Measurements from ENCODE around the gene PIK3CD. TPM values are rescaled to one million over a fixed set of nuclear protein-coding genes. Genes with fewer than 3 reads are reported as not detected.

The PIK3CD gene
- polyA plus RNA-seq, 1 experiment = 9.0 TPM

- H3K27ac ChIP-seq (ENCODE audit: low read depth, low read length) = no peak overlapping the region
- DNase-seq (ENCODE audit: low read depth, low spot score) = no peak
- no peaks in the 10 kb centered on the region for H3K9me3 ChIP-seq (ENCODE audit: control insufficient read depth, insufficient read depth, low read length)
- POLR2A ChIA-PET = interaction anchor here (1.1 kb wide), 1 partner anchor 14 kb away, joined by 18 read pairs; no protein-coding TSS in a partner anchor
- H3K27me3 ChIP-seq (ENCODE audit: control insufficient read depth, insufficient read depth, low read length) = peaks cover 9% of the 10 kb centered on the region
- no peak for TF ChIP-seq CTCF (IDR thresholded peaks at IDR 0.05; ENCODE audit: low read depth, low read length)
- CTCF ChIA-PET = interaction anchor here (0.7 kb wide), 1 partner anchor 126 kb away, joined by 4 read pairs; no protein-coding TSS in a partner anchor
- H3K4me3 ChIP-seq (ENCODE audit: low read depth, low read length) = no peak overlapping the region
These were observed 6.7 kb downstream of the PIK3CD start for GRCh38 chr1:9658199-9658598.

GRCh38 chr1:9659328-9659727, 7.8 kb downstream of the PIK3CD start:
- Histone ChIP-seq H3K9me3 (ENCODE audit: control insufficient read depth, insufficient read depth, low read length) (no peaks in the 10 kb centered on the region), H3K4me3 (ENCODE audit: low read depth, low read length) (no peak overlapping the region), H3K27me3 (ENCODE audit: control insufficient read depth, insufficient read depth, low read length) (peaks cover 3% of the 10 kb centered on the region), H3K27ac (ENCODE audit: low read depth, low read length) (peak overlapping the region; percentile 11)
- ChIA-PET POLR2A (interaction anchor here (2.0 kb wide), 1 partner anchor 12 kb away, joined by 7 read pairs; no protein-coding TSS in a partner anchor), CTCF (no interaction called here)
- TF ChIP-seq CTCF (IDR thresholded peaks at IDR 0.05; ENCODE audit: low read depth, low read length) = no peak
- DNase-seq (ENCODE audit: low read depth, low spot score) = peak; percentile 69

- POLR2A ChIA-PET = no interaction called here
- Histone ChIP-seq H3K4me3 (ENCODE audit: low read depth, low read length) (no peak overlapping the region), H3K9me3 (ENCODE audit: control insufficient read depth, insufficient read depth, low read length) (no peaks in the 10 kb centered on the region), H3K27ac (ENCODE audit: low read depth, low read length) (no peak overlapping the region), H3K27me3 (ENCODE audit: control insufficient read depth, insufficient read depth, low read length) (peaks cover 3% of the 10 kb centered on the region)
- no peak for DNase-seq (ENCODE audit: low read depth, low spot score)
- CTCF ChIA-PET = no interaction called here
- TF ChIP-seq CTCF (IDR thresholded peaks at IDR 0.05; ENCODE audit: low read depth, low read length) = no peak
These were observed 11.7 kb downstream of the PIK3CD start for GRCh38 chr1:9663257-9663656.

GRCh38 chr1:9665193-9665592, 13.7 kb downstream of the PIK3CD start:
- Histone ChIP-seq H3K4me3 (ENCODE audit: low read depth, low read length) (no peak overlapping the region), H3K27me3 (ENCODE audit: control insufficient read depth, insufficient read depth, low read length) (peaks cover 3% of the 10 kb centered on the region), H3K9me3 (ENCODE audit: control insufficient read depth, insufficient read depth, low read length) (no peaks in the 10 kb centered on the region), H3K27ac (ENCODE audit: low read depth, low read length) (no peak overlapping the region)
- DNase-seq (ENCODE audit: low read depth, low spot score) = no peak
- TF ChIP-seq CTCF (IDR thresholded peaks at IDR 0.05; ENCODE audit: low read depth, low read length) = no peak
- POLR2A ChIA-PET = no interaction called here
- CTCF ChIA-PET = no interaction called here

- TF ChIP-seq CTCF (IDR thresholded peaks at IDR 0.05; ENCODE audit: low read depth, low read length) = no peak
- no peaks in the 10 kb centered on the region for H3K9me3 ChIP-seq (ENCODE audit: control insufficient read depth, insufficient read depth, low read length)
- ChIA-PET POLR2A (no interaction called here), CTCF (interaction anchor here (0.5 kb wide), 1 partner anchor 51 kb away, joined by 6 read pairs; no protein-coding TSS in a partner anchor)
- H3K27ac ChIP-seq (ENCODE audit: low read depth, low read length) = no peak overlapping the region
- no peak overlapping the region for H3K4me3 ChIP-seq (ENCODE audit: low read depth, low read length)
- H3K27me3 ChIP-seq (ENCODE audit: control insufficient read depth, insufficient read depth, low read length) = peaks cover 2% of the 10 kb centered on the region
- no peak for DNase-seq (ENCODE audit: low read depth, low spot score)
These were observed 16.5 kb downstream of the PIK3CD start for GRCh38 chr1:9668080-9668479.
